Osteocyte (in vitro differentiated cells): Measurements from ENCODE around the gene UNKL. TPM values are rescaled to one million over a fixed set of nuclear protein-coding genes. Genes with fewer than 3 reads are reported as not detected.

Experiments used
- DNase-seq: peaks from one replicate; pipeline ENCODE4 v3.0.0; 2021; ENCODE audit warnings: mixed read lengths; ENCODE audit not compliant: unreplicated experiment; ENCODE audit errors: extremely low spot score
- H3K27ac Mint-ChIP-seq: one replicate; pipeline ENCODE4 v1.8.0; 2021; ENCODE audit warnings: mild to moderate bottlenecking, mixed read lengths; ENCODE audit not compliant: unreplicated experiment
- H3K27me3 Mint-ChIP-seq: one replicate; pipeline ENCODE4 v1.8.0; 2021; ENCODE audit warnings: mixed read lengths; ENCODE audit not compliant: unreplicated experiment
- H3K36me3 Mint-ChIP-seq: one replicate; pipeline ENCODE4 v1.8.0; 2021; ENCODE audit warnings: mixed read lengths; ENCODE audit not compliant: unreplicated experiment
- H3K4me1 Mint-ChIP-seq: one replicate; pipeline ENCODE4 v1.8.0; 2021; ENCODE audit warnings: mixed read lengths; ENCODE audit not compliant: unreplicated experiment
- H3K4me3 Mint-ChIP-seq: one replicate; pipeline ENCODE4 v1.8.0; 2021; ENCODE audit warnings: mild to moderate bottlenecking, moderate library complexity, mixed read lengths; ENCODE audit not compliant: unreplicated experiment
- H3K9me3 Mint-ChIP-seq: one replicate; pipeline ENCODE4 v1.8.0; 2021; ENCODE audit warnings: mixed read lengths; ENCODE audit not compliant: unreplicated experiment
- CTCF ChIP-seq: fragments of 200-600 bp; sonication (generic); IDR thresholded peaks from 2 replicates; pipeline ENCODE4 v1.5.0; 2021; ENCODE audit warnings: antibody characterized with exemption, mild to moderate bottlenecking, moderate library complexity
- long read RNA-seq: library from polyadenylated mRNA; unstranded; transcript quantifications from one replicate; pipeline ENCODE4 v2.0.0, GENCODE V29; 2021
- total RNA-seq: library from RNA; stranded (reverse); gene quantifications from 2 replicates; pipeline ENCODE4 v1.2.1, GENCODE V29; 2021

Gene UNKL
- total RNA-seq: 28.4 and 34.4 TPM in 2 replicates
- long read RNA-seq, partial matches to known transcripts: 0 of 5 reads
- long read RNA-seq, other reads (novel, unspliced or antisense): 5 of 5 reads

GRCh38 chr16:1414532-1415260 lies at the start of gene UNKL:
Gene UNKL, minus strand, starts transcription at chr16:1414704. Its CDS starts 13 bp downstream, at chr16:1414691.
- no peaks in the 10 kb centered on the region for H3K9me3 Mint-ChIP-seq
- H3K27ac Mint-ChIP-seq: peak within 1 kb of the TSS; percentile 78
- H3K27me3 Mint-ChIP-seq: no peaks in the 10 kb centered on the region
- TF ChIP-seq CTCF: no peak
- DNase-seq: no peak
- no peaks in the 10 kb centered on the region for H3K36me3 Mint-ChIP-seq
- H3K4me1 Mint-ChIP-seq: peaks cover 13% of the 10 kb centered on the region
- peak within 1 kb of the TSS; percentile 73 for H3K4me3 Mint-ChIP-seq

GRCh38 chr16:1461146-1461545 lies 46.6 kb upstream of the UNKL start:
- Mint-ChIP-seq H3K4me3 (no peak overlapping the region), H3K4me1 (no peaks in the 10 kb centered on the region), H3K9me3 (no peaks in the 10 kb centered on the region), H3K36me3 (peaks cover 7% of the 10 kb centered on the region), H3K27ac (no peak overlapping the region), H3K27me3 (no peaks in the 10 kb centered on the region)
- no peak for TF ChIP-seq CTCF
- DNase-seq: no peak

GRCh38 chr16:1460602-1461138 lies 46.2 kb upstream of the UNKL start:
- H3K4me3 Mint-ChIP-seq: no peak overlapping the region
- H3K9me3 Mint-ChIP-seq: no peaks in the 10 kb centered on the region
- no peak for DNase-seq
- H3K4me1 Mint-ChIP-seq: no peaks in the 10 kb centered on the region
- H3K36me3 Mint-ChIP-seq: peaks cover 7% of the 10 kb centered on the region
- TF ChIP-seq CTCF: no peak
- no peaks in the 10 kb centered on the region for H3K27me3 Mint-ChIP-seq
- H3K27ac Mint-ChIP-seq: no peak overlapping the region

GRCh38 chr16:1459967-1460366 lies 45.5 kb upstream of the UNKL start:
- no peak for TF ChIP-seq CTCF
- Mint-ChIP-seq H3K27ac (no peak overlapping the region), H3K36me3 (peaks cover 7% of the 10 kb centered on the region), H3K27me3 (no peaks in the 10 kb centered on the region), H3K4me1 (no peaks in the 10 kb centered on the region), H3K4me3 (no peak overlapping the region), H3K9me3 (no peaks in the 10 kb centered on the region)
- no peak for DNase-seq

GRCh38 chr16:1458977-1459341 lies 44.5 kb upstream of the UNKL start:
- no peak for TF ChIP-seq CTCF
- Mint-ChIP-seq H3K27me3 (no peaks in the 10 kb centered on the region), H3K4me1 (no peaks in the 10 kb centered on the region), H3K36me3 (peaks cover 7% of the 10 kb centered on the region), H3K4me3 (no peak overlapping the region), H3K9me3 (no peaks in the 10 kb centered on the region), H3K27ac (no peak overlapping the region)
- no peak for DNase-seq
